ENCODE results near the gene SSR1. TPM values are rescaled to one million over a fixed set of nuclear protein-coding genes. Genes with fewer than 3 reads are reported as not detected.
A peak's percentile ranks its signal among the peaks of the same experiment; 100 is the strongest.

SSR1 gene
- total and polyA plus RNA-seq, 2 of the 13 experiments (the other 11 are each of a cell fraction or from before 2014, with no cell fraction given): 203 to 243 TPM

DNA sequence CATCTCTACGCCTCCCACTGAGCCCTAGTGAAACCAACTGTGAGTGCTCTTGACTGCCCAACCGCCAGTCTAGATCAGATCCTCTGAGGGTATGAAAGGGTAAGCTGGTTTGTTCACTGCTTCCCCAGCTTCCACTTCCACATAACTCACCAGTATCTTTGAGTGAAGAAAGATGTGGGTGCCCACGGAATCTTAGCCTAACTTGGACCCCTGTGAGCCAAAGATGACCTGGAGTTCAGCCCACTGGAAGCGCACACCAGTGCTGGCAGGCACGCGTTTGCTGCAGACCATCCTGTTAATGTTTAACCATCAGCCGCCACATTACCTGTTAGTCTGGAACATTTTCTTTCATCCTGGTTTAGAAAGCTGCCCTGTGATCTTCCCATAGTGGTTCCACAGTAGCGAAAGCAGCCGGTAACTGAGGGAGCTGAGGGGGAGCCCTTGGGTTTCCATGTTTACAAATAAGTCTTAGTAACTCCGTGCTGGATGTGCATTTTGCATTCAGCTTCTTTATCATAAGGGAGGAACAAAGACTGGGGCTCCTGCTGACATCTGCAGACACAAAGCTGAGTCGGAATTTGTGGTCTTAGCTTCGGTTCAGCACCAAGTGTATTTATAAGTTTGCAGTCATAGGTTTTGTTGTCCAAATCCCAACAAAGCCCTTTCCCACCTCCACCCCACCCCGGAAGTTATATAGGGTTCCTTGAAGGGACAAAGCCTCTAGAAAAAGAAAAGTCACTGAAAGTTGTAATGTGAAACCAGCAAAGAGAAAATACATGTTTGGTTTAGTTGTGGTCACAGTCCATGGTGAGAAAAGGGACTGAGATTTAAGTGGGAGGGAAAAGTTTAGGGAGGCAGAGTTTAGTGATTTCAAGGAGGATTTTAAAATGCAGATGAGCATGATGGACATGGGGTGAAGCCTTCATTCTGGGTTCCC lies 71.0 kb downstream of the SSR1 start (continued):
- TF ChIP-seq, protein P1, sequence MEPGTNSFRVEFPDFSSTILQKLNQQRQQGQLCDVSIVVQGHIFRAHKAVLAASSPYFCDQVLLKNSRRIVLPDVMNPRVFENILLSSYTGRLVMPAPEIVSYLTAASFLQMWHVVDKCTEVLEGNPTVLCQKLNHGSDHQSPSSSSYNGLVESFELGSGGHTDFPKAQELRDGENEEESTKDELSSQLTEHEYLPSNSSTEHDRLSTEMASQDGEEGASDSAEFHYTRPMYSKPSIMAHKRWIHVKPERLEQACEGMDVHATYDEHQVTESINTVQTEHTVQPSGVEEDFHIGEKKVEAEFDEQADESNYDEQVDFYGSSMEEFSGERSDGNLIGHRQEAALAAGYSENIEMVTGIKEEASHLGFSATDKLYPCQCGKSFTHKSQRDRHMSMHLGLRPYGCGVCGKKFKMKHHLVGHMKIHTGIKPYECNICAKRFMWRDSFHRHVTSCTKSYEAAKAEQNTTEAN (CRISPR knock-in tag; conservative IDR thresholded peaks at IDR 0.05): 0 out of 2 replicates have a peak, but pooled peaks have one; percentile 62
- TF ChIP-seq KAT8 (CRISPR knock-in tag; IDR thresholded peaks at IDR 0.05) (peak; percentile 58; the same call in 1 of the 2 replicates), ZNF572 (CRISPR knock-in tag; IDR thresholded peaks at IDR 0.05) (no peak), MEIS1 (CRISPR knock-in tag; IDR thresholded peaks at IDR 0.05; ENCODE audit: borderline replicate concordance) (no peak), MTA3 (CRISPR knock-in tag; IDR thresholded peaks at IDR 0.05) (no peak), POGZ (CRISPR knock-in tag; IDR thresholded peaks at IDR 0.05) (peak; percentile 34; the same call in 1 of the 2 replicates), SP140L (CRISPR knock-in tag; IDR thresholded peaks at IDR 0.05; ENCODE audit: borderline replicate concordance) (no peak), ZNF724P (CRISPR knock-in tag; IDR thresholded peaks at IDR 0.05; ENCODE audit: borderline replicate concordance) (0 out of 2 replicates have a peak, but pooled peaks have one; percentile 23)
- TF ChIP-seq, protein P2, sequence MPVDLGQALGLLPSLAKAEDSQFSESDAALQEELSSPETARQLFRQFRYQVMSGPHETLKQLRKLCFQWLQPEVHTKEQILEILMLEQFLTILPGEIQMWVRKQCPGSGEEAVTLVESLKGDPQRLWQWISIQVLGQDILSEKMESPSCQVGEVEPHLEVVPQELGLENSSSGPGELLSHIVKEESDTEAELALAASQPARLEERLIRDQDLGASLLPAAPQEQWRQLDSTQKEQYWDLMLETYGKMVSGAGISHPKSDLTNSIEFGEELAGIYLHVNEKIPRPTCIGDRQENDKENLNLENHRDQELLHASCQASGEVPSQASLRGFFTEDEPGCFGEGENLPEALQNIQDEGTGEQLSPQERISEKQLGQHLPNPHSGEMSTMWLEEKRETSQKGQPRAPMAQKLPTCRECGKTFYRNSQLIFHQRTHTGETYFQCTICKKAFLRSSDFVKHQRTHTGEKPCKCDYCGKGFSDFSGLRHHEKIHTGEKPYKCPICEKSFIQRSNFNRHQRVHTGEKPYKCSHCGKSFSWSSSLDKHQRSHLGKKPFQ (CRISPR knock-in tag; IDR thresholded peaks at IDR 0.05; ENCODE audit: insufficient replicate concordance): no peak
- TF ChIP-seq, protein P3, sequence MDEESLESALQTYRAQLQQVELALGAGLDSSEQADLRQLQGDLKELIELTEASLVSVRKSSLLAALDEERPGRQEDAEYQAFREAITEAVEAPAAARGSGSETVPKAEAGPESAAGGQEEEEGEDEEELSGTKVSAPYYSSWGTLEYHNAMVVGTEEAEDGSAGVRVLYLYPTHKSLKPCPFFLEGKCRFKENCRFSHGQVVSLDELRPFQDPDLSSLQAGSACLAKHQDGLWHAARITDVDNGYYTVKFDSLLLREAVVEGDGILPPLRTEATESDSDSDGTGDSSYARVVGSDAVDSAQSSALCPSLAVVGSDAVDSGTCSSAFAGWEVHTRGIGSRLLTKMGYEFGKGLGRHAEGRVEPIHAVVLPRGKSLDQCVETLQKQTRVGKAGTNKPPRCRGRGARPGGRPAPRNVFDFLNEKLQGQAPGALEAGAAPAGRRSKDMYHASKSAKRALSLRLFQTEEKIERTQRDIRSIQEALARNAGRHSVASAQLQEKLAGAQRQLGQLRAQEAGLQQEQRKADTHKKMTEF (CRISPR knock-in tag; IDR thresholded peaks at IDR 0.05): peak; percentile 75
- TF ChIP-seq, protein P4, sequence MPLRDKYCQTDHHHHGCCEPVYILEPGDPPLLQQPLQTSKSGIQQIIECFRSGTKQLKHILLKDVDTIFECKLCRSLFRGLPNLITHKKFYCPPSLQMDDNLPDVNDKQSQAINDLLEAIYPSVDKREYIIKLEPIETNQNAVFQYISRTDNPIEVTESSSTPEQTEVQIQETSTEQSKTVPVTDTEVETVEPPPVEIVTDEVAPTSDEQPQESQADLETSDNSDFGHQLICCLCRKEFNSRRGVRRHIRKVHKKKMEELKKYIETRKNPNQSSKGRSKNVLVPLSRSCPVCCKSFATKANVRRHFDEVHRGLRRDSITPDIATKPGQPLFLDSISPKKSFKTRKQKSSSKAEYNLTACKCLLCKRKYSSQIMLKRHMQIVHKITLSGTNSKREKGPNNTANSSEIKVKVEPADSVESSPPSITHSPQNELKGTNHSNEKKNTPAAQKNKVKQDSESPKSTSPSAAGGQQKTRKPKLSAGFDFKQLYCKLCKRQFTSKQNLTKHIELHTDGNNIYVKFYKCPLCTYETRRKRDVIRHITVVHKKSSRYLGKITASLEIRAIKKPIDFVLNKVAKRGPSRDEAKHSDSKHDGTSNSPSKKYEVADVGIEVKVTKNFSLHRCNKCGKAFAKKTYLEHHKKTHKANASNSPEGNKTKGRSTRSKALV (CRISPR knock-in tag; IDR thresholded peaks at IDR 0.05): peak; percentile 88
- TF ChIP-seq, protein P5, sequence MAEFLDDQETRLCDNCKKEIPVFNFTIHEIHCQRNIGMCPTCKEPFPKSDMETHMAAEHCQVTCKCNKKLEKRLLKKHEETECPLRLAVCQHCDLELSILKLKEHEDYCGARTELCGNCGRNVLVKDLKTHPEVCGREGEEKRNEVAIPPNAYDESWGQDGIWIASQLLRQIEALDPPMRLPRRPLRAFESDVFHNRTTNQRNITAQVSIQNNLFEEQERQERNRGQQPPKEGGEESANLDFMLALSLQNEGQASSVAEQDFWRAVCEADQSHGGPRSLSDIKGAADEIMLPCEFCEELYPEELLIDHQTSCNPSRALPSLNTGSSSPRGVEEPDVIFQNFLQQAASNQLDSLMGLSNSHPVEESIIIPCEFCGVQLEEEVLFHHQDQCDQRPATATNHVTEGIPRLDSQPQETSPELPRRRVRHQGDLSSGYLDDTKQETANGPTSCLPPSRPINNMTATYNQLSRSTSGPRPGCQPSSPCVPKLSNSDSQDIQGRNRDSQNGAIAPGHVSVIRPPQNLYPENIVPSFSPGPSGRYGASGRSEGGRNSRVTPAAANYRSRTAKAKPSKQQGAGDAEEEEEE (CRISPR knock-in tag; IDR thresholded peaks at IDR 0.05; ENCODE audit: borderline replicate concordance): no peak
- TF ChIP-seq, protein P6, sequence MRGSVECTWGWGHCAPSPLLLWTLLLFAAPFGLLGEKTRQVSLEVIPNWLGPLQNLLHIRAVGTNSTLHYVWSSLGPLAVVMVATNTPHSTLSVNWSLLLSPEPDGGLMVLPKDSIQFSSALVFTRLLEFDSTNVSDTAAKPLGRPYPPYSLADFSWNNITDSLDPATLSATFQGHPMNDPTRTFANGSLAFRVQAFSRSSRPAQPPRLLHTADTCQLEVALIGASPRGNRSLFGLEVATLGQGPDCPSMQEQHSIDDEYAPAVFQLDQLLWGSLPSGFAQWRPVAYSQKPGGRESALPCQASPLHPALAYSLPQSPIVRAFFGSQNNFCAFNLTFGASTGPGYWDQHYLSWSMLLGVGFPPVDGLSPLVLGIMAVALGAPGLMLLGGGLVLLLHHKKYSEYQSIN (CRISPR knock-in tag; IDR thresholded peaks at IDR 0.05; ENCODE audit: borderline replicate concordance): no peak
- TF ChIP-seq, protein P7, sequence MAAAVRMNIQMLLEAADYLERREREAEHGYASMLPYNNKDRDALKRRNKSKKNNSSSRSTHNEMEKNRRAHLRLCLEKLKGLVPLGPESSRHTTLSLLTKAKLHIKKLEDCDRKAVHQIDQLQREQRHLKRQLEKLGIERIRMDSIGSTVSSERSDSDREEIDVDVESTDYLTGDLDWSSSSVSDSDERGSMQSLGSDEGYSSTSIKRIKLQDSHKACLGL (CRISPR knock-in tag; IDR thresholded peaks at IDR 0.05): no peak
- TF ChIP-seq, protein P8, sequence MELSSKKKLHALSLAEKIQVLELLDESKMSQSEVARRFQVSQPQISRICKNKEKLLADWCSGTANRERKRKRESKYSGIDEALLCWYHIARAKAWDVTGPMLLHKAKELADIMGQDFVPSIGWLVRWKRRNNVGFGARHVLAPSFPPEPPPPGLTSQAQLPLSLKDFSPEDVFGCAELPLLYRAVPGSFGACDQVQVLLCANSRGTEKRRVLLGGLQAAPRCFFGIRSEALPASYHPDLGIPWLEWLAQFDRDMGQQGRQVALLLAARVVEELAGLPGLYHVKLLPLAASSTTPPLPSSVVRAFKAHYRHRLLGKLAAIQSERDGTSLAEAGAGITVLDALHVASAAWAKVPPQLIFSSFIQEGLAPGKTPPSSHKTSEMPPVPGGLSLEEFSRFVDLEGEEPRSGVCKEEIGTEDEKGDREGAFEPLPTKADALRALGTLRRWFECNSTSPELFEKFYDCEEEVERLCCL (CRISPR knock-in tag; IDR thresholded peaks at IDR 0.05; ENCODE audit: borderline replicate concordance): peak; percentile 62; the same call in 1 of the 2 replicates
